DMS 273 (cell line): ENCODE measurements around the gene TMEM131.
A peak's percentile ranks its signal among the peaks of the same experiment; 100 is the strongest.

Experiments
- DNase-seq: peaks from one replicate; lab custom pipeline; 2025; ENCODE audit not compliant: unreplicated experiment; lab: John Stamatoyannopoulos, UW

Gene TMEM131

DNA sequence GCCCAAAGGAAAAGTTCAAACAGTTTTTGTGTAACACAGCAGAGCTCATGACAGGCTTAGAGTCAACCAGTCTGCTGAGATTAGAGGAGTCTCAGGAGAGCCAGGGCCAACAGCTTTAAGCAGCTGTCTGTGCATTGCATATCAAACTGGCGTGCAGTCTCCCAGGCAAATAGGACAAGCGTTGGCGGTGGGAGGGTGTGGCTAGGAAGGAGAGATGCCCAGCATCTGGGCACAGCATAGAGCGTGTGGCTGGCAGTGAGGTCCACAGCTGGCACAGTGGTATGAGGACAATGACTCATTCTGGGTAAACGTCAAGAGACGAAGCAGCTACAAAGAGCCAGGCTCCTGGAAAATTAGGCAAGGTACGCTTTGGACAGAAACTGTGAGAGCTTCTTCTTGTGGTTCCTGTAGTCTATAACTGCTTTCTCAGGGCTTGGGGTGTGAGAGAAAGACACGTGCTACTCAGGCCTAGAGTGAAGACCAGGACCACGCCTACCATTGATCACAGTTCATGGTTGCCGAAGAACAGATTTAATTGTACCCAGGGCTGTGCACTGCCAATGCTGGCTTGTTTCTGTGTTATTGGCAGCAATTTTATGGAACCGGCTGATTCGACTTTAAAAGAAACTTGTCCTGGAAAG is 267.5 kb downstream of the TMEM131 start:
- DNase-seq: peak; percentile 91

- no peak for DNase-seq
Observed at GRCh38 chr2:97727296-97727695, 268.5 kb downstream of the TMEM131 start.

GRCh38 chr2:97726261-97727064 is 269.3 kb downstream of the TMEM131 start:
- DNase-seq: peak; percentile 33

DNA sequence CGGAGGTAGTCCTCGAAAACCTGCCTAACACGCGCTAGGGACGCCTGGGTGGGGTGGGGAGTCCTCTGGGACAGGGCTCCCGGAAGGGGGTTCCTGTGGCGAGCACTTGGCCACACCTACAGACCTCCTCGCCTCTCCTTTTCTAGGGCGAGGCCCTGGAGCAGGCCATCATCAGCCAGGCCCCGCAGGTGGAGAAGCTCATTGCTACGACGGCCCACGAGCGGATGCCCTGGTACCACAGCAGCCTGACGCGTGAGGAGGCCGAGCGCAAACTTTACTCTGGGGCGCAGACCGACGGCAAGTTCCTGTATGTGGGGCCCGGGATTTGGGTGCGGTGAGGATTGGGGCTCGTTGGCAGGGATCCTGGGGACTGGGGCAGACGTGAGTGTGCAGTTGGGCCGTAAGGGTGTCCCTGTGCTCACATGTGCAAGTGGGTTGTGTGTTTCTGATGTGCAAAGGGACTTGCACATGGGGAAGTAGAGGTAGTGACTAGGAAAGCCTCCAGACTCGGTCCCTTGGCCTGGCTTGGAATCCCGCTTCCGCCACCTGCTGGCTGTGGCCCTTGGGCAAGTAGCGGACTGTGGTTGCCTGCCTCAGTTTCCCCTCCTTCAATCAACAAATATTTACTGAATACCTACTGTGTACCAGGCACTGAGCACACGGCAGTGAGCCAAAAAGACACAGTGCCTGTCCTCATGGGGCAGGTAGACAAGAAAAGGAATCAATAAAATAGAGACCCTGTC is 270.6 kb downstream of the TMEM131 start:
- DNase-seq: no peak

GRCh38 chr2:97724501-97724900 is 271.2 kb downstream of the TMEM131 start:
- DNase-seq: no peak

GRCh38 chr2:97724073-97724410 is 271.7 kb downstream of the TMEM131 start:
- DNase-seq: no peak

DNA sequence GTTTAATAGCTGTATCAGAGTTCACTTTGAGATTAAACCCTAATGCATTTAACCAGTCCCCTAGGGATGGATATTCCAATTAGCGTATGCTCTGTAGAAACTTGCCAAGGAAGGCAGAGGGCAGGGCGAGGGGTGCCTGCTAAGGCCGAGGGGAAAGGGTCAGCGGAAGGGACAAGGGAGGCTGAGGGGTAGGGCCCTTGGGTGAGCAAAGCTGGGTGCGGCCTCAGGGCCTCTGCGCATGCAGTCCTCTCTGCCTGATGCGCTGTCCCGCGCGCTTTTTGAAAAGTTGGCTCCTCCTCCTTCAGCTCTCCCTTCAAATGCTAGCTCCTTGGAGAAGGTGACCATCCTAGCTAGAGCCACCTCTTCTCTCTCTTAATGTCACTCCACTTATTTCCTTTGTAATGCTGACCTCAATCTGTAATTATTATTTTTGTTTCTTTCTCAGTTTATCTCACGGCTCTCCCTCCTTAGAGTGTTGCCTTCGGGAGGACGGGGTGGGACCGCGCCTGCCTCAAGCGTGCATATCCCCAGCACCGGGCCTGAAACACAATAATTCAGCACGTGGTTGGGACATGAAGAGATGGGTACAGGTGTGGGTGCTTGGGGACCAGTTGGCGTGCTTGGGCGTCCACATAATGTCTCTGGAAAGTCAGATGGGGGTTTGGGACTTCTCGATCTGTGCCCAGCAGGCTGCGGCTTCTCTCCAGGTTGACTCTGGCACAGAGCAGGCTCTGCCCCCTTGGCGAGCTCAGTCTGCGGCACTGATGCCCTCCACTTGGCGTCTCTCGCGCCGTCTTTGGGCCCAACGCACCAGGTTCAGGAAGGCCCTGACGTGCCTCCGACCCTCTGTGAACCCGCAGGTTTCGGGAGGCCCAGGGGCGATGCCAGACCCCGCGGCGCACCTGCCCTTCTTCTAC is 272.3 kb downstream of the TMEM131 start:
- peak; percentile 29 for DNase-seq

DNA sequence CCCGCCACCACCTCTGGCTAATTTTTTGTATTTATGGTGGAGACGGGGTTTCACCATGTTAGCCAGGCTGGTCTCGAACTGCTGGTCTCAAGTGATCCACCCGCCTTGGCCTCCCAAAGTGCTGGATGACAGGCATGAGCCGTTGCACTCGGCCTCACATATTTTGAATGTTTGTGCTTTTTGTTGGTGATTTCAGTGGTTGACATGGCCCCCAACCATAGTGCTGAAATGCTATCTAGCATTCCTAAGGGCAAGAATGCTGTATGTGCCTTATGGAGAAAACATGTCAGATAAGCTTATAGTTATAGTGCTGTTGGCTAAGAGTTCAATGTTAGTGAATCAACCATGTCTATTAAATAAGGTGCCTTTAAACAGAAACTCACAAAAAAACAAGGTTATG is 273.5 kb downstream of the TMEM131 start:
- no peak for DNase-seq

- no peak for DNase-seq
Observed at GRCh38 chr2:97720746-97721145, 275.0 kb downstream of the TMEM131 start.

GRCh38 chr2:97719362-97720155 is 276.2 kb downstream of the TMEM131 start:
- no peak for DNase-seq

DNA sequence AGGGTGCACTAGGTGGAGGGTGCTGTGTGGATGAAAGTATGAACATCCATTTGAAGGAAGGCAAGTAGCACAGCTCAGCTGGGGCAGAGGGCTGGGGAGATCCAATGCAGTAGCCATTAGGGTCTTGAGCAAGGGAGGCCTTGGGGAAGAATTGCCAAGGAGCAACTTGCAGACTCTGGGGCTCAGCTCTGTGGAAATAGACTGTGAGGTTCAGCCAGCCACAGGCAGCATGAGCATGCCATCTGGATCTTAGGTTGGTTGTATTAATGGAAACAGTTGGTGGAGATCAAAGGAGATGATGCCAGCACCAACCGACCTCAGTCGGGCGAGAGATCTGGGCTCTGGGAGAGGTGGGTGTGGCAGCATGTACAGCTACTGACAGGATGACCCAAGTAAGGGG is 276.8 kb downstream of the TMEM131 start:
- DNase-seq: peak; percentile 33

DNA sequence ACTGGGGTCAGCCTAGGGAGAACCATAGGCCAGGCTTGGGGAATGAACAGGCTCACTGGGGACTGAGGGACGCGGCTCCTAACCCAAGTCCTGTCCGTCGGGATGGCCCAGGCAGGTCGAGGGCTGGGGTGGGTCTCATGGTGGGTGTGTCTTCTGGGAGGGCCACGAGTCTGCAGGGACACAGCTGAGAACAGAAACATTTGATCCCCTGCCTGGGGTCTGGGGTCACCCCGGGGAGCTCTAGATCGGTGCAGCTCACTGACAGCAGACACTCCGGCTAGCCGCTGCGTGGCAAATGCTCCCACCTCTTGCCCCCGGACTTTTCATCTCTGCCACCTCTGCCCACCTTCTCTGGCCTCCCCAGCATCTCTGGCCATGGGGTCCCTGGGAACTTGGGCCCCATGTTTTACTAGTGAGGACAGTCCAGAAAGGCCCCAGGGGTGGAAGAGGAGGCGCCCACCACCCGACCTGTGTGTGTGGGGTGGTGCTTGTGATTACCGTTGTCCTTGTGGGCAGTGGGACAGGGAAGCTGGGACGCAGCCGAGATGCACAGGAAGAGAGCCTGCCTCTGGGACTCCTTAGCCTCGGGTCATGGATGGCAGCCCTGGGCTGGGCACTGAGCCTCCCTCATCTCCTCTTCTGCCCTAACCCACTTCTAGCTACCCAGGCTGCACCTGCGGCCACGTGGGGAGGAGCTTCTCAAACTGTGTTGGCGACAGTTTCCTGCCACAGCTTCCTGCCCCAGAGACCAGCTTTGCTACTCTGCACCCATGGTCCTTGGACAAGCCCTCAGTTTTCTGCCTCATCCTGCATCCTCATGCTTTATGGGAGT is 277.5 kb downstream of the TMEM131 start:
- no peak for DNase-seq

DNA sequence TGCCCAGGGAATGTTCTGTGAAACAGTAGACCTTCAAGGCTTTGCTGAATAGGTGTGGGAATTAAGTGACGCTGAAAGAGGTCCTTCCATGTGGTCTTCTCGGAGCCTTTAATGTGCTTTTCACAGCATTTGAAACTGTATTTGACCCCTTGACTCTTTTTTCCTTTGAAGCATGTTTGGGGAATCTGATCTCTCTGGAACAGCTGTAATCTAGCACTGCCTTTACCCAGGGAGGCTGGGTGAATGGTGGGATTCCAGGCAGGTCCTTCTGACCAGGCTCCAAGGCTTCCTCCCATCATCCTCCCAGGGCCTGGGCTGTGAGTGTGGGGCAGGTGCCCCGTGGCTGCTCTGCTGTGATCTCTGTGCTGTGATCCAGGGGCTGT is 278.1 kb downstream of the TMEM131 start:
- DNase-seq: no peak

GRCh38 chr2:97716695-97717612 is 278.8 kb downstream of the TMEM131 start:
- DNase-seq: no peak

GRCh38 chr2:97715951-97716694 is 279.6 kb downstream of the TMEM131 start:
- no peak for DNase-seq

GRCh38 chr2:97714950-97715652 is 280.6 kb downstream of the TMEM131 start:
- no peak for DNase-seq
